Measurements from ENCODE around the gene TINAGL1.

The TINAGL1 gene

DNA sequence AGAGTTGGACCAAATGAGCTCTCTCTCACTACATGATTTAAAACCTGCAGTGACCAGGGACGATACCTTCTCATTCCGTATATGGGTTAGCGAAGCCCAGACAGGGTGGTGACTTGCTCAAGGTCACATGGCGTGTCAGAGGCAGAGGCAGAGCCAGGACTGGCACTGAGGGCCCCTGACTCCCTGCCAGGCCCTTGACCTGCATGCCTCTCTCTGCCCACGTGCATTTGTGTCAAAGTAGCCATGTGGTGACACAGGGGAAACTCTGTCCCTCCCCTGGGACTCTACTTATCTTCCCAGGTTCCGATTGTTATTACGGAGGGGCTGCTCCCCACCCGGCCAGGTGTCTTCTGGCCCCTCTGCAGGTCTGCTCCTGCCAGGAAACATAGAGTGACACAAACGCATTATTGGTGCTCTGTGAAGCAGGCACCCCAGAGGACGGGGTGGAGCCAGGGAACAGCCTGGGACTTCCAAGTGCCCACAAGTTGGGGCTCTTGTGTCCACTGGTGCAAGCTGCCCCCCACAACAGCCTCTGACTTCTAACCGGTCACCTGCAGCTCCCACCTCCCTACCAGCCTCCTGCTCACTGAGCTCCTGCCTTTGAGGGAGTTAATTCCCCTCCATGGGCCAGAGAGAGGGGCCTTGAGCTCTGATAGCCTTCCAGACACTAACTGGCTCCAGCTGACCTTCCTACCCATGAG is 7.3 kb upstream of the TINAGL1 start:
- no peak for DNase-seq

DNA sequence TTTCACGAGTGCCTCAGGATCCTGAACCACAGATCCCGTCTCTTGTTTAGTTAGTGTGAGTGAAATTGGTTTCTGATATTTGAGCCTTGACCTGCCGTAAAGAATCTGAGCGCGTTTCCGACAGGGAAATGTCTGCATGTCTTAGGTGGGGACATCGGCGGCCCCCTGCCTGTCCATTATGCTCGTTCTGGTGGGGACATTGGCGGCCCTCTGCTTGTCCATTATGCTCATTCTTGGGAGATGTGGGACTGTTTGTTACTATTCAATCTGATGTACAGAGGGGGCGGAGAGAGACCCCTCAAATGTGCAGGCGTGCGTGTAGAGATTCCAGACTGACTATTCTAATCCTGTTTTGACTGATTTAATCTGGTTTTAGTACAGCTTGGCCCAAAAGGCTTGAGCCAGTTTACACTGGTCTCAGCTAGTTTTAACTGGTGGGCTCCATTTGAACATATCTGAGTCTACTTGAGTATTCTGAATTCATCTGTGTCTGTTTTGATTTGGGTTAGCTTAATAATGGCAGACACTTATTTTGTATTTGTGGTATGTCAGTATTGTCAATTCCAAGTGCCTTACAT is 6.6 kb upstream of the TINAGL1 start:
- DNase-seq = no peak

GRCh38 chr1:31570228-31570627 is 6.1 kb upstream of the TINAGL1 start:
- DNase-seq = no peak

DNA sequence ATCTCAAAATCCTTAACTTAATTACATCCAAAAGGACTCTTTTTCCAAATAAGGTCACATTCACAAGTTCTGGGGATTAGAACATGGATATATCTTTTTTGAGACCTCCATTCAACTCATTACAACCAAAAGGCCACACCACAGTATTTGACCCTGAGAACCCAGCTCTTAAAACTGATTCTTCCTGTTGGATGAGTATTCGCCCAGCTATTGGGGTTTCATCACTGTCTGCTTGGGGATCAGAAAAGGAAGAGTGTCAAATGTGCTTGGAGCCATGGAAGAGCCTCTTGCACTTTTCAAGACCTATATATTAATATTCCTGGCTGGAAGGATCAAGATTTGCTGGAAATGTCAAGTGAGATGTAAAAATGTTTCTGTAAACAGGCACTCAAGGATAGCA is 5.4 kb upstream of the TINAGL1 start:
- DNase-seq = no peak

- DNase-seq = no peak
Measured at GRCh38 chr1:31571340-31572295, 4.7 kb upstream of the TINAGL1 start.

GRCh38 chr1:31572323-31573104 is 3.8 kb upstream of the TINAGL1 start:
- DNase-seq = no peak

- DNase-seq = no peak
Measured at GRCh38 chr1:31573261-31573660, 3.1 kb upstream of the TINAGL1 start.

GRCh38 chr1:31574749-31575368 is 1.5 kb upstream of the TINAGL1 start:
- DNase-seq = no peak

GRCh38 chr1:31575369-31576140 is 760 bp upstream of the TINAGL1 start:
- no peak for DNase-seq

DNA sequence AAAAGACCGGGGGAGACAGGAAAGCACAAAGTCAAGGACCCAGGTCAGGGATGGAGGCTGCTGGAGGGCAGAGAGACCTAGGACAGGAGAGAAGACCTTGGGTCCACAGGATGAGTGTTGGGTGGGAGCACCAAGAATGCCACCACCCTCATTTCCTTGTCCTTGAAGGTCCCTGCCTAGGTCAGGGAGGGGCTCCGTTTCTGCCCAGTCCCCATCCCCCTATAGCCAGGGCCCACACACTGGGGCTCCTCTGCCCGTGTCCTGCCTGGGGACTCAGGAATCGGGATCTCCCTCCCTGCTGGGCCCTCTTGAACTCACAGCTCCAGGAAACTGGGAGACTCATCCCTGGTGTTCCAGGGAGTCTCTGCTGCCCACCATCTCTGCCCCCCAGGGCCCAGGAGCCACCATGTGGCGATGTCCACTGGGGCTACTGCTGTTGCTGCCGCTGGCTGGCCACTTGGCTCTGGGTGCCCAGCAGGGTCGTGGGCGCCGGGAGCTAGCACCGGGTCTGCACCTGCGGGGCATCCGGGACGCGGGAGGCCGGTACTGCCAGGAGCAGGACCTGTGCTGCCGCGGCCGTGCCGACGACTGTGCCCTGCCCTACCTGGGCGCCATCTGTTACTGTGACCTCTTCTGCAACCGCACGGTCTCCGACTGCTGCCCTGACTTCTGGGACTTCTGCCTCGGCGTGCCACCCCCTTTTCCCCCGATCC is 584 bp downstream of the TINAGL1 start:
- DNase-seq = no peak

DNA sequence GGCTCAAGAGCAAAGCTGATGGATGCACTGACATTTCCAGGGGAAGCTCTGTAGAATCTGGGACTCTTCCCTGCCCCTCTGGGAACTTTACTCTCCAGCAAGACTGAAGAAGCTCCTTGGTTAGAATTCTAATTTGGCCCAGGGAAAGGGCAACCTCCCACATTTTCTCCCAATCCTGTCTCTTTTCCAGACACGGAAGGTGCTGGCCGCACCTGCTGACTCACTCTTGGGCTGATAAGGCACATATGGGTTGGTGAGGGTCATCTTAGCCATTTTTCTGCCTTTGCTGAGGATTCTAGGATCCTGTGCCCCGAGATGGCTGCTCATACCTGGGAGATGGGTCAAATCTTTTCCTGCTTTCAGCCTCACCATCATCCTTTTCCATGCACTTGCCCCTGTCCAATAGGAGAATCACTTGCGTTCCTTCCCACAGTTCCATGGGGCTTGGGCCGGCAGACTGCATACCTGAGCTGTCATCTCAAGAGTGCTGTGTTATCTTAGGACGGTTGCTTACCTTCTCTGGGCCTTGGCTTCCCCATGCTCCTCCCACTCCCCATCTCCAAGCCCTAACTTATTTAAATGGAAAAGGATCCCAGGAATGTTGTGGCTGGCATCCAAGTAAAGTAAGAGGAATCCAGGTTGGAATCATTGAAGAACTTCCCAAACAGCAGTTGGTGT is 1.3 kb downstream of the TINAGL1 start:
- DNase-seq = no peak

DNA sequence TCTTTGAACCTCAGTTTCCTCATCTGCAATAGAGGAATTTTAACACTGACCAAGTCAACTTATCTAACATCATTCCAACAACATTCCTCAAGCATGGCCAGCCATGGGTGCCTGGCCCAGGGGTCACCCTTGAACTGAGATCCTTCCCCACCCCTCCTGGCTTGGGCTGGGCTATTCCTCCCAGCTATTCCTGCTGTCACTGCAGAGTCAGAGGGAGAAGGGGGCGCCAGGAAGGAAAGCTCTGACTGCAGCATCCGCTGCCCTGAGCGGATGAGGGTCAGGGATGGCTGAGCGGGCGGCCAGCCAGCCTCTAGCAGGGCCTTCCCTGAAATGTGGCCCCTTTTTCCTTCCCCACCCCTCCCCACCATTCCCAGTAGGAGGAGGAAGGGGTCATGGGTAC is 3.1 kb downstream of the TINAGL1 start:
- no peak for DNase-seq

DNA sequence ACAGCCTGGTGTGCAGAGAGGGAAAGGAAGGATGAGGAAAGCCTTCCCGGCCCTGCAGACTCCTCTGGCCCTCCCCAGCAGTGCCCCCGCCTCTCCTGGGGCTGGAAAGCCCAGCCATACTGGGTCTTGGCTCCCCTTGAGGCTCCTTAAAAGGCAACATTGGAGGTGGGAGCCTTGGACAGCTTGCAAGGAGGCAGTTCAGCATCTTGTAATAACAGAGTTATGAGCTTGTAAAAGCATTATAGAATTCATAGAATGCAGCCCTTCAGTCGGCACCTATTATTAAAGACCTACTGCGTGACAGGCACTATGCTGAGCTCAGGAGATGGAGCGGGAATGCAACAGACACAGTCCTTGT is 4.2 kb downstream of the TINAGL1 start:
- DNase-seq = no peak

DNA sequence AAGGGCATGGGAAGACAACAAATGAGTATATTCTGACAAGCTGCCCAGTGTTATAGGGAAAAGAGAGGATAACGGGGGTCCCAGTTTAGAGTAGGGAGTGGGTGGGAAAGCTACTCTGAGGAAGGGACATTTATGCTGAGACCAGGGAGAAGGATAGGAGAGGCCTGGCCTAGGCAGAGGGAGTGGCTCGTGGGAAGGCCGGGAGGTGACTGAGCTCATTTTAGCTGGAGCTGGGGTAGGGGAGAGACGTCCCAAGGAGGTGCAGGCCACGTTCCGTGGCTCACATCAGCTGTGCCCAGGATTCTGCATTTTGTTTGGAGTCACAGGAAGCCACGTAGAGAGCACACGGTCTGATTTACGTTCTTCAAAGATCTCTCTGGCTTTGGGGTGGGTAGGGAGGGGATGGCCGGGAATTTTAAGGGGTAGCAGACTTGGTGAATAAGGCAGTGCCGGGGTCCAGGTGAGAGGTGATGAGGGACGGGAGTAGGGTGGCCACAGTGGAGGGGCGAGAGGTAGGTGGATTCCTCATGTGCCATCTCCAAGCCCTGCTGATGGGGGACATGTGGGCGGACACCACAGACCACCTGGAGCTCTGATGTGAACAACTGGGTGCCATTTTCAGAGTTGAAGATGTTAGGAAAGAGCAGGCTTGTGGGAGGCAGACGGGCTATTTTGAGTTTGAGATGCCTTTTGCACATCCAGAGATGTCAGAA is 4.7 kb downstream of the TINAGL1 start:
- no peak for DNase-seq

DNA sequence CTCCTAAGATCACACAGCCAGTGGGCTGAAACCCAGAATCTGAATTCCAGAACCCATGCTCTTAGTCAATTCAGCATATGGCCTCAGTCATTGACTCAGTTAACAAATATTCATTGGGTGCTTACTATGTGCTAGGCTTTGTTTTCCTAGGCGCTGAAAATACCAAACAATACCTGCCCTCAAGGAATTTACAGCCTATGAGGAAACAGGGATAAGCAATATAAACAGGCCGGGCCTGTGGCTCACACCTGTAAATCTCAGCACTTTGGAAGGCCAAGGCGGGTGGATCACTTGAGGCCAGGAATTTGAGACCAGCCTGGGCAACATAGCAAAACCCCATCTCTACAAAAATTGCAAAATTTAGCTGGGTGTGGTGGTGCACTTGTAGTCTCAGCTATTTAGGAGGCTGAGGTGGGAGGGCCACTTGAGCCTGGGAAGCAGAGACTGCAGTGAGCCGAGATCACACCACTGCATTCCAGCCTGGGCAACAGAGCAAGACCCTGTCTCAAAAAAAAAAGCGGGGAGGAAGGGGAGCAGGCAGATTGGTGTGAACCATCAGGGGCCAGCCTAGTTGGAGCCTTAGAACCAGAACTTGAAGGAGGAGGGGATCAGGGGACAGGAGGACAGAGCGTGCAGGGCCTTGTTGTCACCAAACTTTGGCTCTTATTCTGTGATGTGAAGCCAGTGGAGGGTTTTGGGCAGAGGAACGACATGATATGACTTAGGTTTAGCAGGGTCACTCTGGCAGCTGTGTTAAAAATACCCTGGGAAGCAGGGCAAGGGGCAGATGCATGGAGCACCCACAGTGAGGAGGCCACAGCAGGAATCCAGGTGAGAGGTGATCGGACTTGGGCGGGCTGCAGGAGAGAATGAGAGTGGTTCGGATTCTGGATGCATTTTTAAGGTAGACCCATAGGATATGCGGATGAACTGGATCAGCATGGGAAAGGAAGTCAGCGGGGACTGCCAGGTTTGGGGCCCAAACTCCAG is 5.8 kb downstream of the TINAGL1 start:
- DNase-seq = no peak

DNA sequence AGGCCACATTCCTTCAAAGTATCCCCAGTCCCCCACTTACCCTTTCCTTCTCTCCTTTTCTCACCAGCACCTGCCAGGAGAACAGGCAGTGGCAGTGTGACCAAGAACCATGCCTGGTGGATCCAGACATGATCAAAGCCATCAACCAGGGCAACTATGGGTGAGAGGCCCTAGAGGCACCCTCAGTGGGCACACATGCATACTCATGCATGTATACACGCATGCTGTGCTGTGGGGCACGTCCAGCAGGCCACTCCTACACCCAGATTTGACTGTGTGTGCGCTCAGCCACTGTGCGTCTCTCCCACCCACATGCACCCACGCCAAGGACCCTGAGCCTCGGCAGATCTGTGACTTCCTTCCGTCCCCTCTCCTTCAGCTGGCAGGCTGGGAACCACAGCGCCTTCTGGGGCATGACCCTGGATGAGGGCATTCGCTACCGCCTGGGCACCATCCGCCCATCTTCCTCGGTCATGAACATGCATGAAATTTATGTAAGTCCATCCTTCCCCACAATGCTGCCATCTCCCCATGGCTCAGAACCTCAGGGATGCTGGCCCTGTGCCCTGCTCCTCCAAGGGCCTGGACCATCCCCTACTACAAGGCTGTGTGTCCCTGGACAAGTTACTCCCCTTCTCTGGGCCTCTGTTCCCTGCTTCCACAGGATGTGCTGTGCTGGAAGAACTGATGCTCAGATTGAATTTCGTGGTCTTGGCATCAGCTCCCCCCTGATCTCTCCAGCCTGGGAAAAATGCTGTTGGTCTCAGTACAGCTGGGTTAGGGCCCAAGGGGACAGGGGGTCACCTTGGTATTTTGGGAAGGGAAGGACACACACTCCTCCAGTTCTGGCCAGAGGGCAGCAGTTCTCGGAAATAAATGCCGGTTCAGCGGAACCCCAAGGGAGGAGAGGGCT is 7.0 kb downstream of the TINAGL1 start:
- no peak for DNase-seq
